Body of pancreas (tissue), 4 donors: ENCODE measurements around the gene SS18L1.

Experiments
- CTCF ChIP-seq, 7 experiments: fragments of 450-650 bp in 4 of 7; fragments of 200-600 bp in 3 of 7; sonication (generic) in 3 of 7; IDR thresholded peaks; one replicate each; pipeline ENCODE4 v1.5.1; 2016 to 2019; ENCODE audit warnings: antibody characterized with exemption in 7 of 7
- POLR2A ChIP-seq, 3 donors: fragments of 450-650 bp; IDR thresholded peaks; one replicate each; pipeline ENCODE4 v1.6.1; 2016; ENCODE audit warnings: antibody characterized with exemption in 3 of 3, mild to moderate bottlenecking in 2 of 3

- TF ChIP-seq CTCF (IDR thresholded peaks at IDR 0.05) (no peak), POLR2A (IDR thresholded peaks at IDR 0.05) (no peak)
Measured at GRCh38 chr20:62161347-62161746, 17.8 kb downstream of the SS18L1 start.
